GM21529 (cell line): ENCODE measurements around the gene PODNL1.

Source experiments
- ATAC-seq: cut with Tn5 transposase; IDR thresholded peaks from one replicate; pipeline ENCODE4 v1.9.1; 2021; ENCODE audit not compliant: unreplicated experiment

The PODNL1 gene

DNA sequence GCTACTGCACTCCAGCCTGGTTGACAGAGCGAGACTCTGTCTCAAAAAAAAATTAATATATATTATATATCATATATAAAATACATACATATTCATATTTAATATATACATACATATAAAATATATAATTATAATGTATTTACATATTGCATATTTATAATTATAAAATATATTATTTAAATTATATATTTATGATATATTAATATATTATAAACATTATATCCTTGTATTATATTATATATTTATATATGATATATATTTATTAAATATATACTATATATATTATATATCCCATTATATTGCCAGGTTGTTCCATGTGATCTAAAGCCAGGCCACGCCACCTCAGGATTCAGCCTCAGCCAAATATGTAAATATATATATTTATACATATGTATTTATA lies 42.0 kb downstream of the PODNL1 start:
- ATAC-seq = no peak

DNA sequence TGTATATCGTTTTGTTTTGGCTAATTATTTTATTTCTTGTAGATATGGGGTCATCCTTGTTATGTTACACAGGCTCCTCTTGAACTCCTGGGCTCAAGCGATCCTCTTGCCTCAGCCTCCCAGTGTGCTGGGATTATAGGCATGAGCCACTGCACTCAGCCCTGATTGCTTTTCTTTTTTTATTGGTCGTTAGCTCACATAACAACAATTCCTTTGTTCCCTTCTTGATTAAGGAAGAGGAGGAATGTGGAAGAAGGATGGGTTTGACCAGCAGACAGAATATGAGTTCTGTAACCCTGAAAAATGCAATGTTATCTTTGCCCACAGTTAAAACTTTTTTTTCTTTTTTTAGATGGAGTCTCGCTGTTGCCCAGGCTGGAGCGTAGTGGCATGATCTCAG lies 43.7 kb downstream of the PODNL1 start:
- no peak for ATAC-seq

DNA sequence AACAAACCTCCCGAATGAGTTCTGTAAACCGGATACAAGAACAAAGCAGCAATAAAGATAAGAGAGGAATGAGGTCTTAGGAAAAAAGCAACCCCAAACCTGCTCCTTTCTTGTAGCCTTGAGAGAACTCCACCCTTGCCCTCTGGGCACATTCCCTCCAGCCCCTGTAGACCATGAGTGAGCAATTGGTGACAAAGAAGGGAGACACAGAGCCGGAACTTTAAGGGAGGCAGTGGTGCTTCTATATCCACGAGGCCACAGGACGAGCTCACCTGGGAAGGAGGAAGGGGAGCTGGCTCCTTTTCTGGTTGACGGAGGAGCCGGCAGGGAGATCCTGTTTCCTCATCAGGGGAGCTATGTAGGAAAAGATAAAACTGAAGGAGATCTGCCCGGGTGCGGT lies 45.3 kb downstream of the PODNL1 start:
- ATAC-seq = no peak

DNA sequence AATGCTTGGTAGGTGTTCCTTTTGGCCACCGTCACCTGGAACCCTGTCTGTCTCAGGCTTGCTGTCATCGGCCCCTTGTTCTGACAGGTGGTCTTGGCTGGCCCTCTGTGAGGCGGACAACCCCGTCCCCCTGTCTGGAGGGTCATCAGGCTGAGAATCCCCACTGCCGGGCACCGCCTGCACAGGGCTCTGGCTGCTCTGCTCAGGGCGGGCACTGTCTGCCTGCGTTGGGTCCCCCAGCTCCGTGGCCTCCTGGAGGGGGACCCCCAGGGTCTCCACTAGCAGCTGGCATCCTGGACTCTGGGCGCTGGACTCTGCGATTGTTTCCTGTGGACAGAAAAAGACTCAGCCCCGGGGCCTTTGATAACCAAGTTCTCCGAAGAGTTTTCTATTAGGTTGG lies 48.1 kb downstream of the PODNL1 start:
- ATAC-seq = no peak

DNA sequence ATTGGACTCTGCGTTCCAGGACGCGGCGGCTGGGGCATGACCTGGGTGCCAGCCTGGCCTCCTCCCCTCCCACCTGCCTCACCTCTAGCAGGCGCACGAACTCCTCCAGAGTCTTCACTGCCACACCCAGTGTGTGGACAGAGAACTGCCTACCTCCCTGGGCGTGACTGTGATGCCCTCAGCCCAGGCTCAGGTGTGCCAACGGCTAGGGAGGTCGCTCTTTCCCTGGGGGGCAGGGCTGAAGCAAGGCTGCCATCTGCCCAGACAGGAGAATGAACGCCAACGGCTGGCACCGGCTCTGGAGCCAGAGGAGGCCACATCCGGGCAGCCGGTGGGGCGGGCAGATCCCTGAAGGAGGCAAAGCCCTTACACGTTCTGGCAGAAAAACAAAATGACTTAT lies 49.9 kb downstream of the PODNL1 start:
- no peak for ATAC-seq

DNA sequence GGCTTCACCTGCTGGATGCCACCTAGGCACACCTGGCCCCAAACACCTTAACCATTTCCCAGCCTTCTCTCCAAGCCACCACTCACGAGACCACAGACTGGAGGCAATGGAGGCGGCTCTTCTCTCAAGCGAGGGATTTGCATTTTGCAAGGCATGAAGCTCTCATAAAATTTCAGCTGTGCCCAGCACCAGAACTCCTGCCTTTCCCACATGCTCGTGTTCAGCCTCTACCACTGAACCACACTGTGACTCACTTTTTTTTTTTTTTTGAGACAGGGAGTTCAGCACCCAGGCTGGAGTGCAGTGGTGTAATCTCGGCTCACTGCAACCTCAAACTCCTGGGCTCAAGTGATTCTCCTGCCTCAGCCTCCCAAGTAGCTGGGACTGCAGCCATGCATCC lies 50.7 kb downstream of the PODNL1 start:
- no peak for ATAC-seq

DNA sequence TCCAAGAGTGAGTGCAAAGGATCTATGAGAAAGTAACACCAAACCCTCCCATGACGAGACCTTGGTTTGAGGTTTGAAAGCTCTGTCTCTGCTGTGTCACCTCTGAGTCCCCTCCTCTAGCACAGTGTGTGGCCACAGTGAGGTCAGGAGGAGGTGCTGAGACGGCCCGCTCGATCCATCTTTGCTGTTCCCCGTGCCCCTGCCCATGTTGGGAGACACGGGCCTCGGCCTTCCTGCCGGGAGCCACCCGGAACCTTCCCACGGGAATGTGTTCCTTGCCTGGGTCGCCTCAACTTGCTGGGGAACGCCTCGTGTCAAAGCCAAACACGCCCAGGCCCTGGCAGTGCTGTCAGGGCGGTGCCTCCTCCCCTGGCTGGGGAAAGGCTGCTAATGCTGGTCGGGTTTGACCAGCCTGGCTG lies 51.2 kb downstream of the PODNL1 start:
- no peak for ATAC-seq

DNA sequence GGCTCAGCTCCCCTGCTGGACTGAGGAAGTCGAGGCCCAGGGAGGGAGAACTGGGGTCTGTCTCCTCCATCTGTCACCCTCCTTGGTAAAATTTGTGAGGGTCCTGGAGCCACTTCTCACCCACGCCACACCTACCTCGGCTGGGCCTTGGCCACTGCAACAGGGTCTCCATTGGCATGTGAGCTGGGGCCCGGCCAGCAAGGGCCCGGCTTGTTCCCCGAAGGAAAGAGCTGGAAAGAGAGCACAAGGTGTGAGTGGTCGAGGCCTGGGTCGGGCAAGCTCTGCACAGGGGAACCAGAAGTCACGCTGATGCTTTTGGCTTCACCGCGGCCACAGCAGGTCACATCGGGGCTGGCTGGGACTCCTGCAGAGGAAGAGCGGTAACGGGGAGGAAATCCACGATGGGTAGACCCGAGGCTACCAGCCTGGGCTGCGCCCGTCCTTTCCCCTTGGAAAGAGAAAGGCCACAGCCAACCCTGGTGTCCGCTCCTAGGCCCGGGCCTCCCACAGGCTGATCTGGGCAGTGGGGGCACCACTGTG lies 52.3 kb downstream of the PODNL1 start:
- no peak for ATAC-seq

DNA sequence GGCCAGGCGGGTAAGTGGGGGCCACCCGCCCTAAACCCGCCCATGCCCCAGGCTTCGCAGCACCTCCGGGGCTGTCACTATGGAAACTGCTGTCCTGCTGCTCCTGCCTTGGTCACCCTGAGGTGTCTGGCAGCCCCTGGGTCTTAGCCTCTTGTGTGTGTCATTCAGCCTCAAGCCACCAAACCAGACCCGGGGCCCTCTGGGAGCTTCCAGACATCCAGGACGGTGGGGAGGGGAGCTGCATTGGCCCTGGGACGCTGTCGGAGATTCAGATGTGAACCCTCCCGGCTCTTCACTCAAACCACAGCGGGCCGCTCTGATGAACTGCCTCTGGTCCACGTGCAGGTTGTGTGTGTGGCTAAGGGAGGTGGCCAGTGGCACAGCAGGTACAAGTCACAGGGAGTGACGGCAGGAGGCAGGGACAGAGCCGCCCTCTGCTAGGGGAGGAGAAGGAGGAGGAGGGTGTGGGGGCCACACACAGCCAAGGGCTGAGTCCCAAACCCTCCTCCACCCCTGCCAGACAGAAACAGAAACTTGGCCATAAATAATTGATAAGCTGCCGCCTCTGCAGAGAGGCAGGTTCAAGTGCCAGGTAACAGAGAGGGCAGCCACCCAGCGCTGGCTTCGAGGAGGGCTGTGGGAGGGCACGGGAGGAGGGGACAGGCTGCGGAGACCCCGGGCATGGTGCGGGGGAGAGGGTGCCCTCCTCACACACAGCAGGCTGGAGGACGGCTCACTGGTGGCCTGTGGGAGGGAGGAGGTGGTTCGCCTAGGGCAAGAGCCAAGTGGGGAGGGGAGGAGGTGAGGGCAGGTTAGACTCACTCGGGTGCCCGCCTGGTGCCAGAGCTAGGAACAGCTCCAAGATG lies 53.3 kb downstream of the PODNL1 start:
- ATAC-seq = no peak

DNA sequence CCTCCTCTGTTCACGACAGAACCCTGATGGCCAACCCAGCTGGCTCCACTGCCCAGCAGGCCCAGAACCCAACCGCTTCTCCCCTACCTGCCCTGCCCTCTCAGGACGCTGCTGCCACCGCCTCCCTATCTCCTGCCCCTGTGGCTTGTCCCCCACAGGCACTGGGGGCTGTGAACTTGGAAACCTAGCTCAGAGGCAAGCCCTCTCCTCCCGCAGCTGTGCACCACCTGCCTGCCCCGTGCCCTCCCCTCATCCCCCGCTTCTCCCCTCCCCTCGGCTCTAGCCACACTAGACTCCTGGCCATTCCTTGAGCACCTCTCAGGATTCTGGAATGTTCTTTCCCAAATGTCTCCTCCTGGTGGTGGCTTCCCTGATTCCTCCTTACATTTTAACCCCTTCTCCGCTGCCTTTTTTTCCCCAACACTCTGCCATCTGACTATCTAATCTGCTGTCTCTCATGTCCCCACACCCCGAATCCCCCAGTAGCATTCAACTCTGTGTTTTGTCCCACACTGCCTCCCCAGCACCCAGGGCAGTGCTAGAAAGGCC lies 54.6 kb downstream of the PODNL1 start:
- ATAC-seq = no peak

DNA sequence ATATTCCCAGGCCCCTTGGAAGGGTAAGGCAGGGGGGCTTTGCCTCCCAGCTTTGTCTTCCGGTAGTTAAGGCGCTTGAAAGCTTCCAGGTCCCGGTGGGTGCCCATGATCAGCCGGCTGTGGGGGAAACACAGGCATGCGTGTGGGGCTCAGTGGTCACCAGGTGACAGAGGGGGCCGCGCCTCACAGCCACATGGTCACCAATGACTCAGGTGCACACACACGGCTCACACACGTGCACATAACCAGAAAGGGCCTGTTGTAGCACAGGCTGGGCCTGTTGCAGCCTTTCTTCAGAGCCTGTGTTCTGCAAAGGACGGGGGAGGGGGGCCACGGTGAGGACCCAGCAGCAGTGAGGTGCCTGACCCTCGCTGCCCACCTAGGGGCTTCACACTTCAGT lies 55.4 kb downstream of the PODNL1 start:
- no peak for ATAC-seq

DNA sequence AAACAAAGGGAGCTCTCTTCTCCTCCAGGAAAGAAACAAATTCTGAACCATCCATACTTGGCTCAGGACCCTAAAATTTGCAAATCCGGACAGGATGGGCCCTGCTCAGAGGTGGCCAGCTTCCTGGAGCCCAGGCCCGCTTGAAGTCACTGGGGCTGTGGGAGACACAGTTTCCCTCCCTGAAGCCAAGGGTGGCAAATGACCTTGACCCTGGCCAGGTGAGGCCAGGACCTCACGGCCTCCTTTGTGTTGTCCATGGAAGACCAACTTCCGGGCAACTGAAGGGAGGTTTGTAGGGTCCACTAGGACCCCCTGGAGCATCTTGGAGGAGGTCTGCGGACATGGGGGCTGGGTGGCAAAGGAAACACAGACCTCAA lies 55.8 kb downstream of the PODNL1 start:
- ATAC-seq = no peak

DNA sequence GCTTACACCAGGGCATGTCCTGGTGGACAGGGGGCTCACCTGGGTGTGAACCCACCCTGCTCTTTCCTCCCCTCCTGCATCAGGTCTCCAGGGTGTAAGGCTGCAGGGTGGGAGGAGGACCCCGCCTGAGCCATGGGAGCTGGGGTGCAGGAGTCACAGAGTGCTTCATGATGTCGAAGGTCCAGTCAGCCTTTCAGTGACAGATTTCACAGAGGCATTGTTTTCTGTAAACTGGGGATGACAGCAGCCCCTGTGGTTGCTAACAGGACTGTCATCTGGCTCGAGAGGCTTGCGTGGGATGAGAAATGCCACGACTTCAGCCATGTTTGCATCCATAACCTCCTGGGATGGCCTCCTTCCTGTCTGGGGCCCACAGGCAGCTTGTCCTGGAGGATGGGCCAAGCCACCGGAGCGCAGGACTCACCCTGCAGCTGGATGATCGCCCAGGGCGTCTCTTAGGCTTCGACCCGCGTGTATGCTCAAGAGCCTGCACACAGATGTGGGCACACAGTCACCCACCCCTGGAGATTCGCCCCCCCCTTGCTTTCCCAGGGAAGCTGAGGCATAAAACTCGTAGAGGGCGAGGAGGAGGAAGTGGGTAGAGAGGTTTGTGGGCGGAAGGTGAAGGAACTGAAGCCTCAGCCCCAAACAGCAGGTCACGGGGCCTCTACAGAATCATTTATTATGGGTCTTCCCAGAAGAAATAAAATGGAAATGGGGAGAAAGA lies 56.4 kb downstream of the PODNL1 start:
- ATAC-seq = no peak

DNA sequence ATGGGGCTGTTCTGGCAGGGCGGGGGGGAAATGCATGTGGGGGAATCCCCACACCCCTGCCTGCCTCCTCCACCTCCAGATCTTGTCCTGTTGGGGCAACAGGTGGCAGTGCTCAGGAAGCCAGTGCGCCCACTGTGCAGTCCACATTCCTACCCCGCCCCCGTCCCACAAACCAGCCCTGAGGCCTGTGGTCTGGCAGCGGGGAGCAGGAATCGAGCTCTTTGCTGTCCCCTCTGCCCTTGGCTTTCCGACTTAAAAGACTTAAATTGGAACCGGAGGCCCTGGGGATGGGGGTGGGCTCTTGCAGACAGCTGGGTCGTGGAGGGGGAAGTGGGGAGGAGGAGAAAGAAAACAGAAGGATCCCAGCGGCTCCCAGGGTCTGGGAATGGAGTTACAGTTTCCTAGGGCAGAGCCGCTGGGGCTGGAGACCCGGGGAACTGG lies 56.9 kb downstream of the PODNL1 start:
- no peak for ATAC-seq
